Heart left ventricle (tissue), 16 donors: ENCODE measurements around the gene MAP4K4. TPM values are rescaled to one million over a fixed set of nuclear protein-coding genes. Genes with fewer than 3 reads are reported as not detected.
A peak's percentile ranks its signal among the peaks of the same experiment; 100 is the strongest.

Experiments used
- ATAC-seq, 4 donors: fragments of 200-7000 bp; cut with Tn5 transposase; one replicate each; pipeline ENCODE4 v1.9.1; 2020 to 2022; ENCODE audit warnings: moderate library complexity in 4 of 4, mild to moderate bottlenecking in 3 of 4, moderate number of reproducible peaks in 1 of 4
- DNase-seq, 5 donors: peaks; one replicate each; pipeline ENCODE4 v3.0.0-alpha.2; 2020
- H3K27ac ChIP-seq, 12 donors: fragments of 200-600 bp; sonication (generic) in 4 of 12; one replicate each; pipeline versions ENCODE4 v1.5.0 to v1.8.0; 2016 to 2022; ENCODE audit warnings: mild to moderate bottlenecking in 2 of 12
- H3K27me3 ChIP-seq, 9 donors: fragments of 200-600 bp; sonication (generic) in 2 of 9; one replicate each; pipeline versions ENCODE4 v1.5.1 to v1.8.0; 2016 to 2022; ENCODE audit warnings: mild to moderate bottlenecking in 3 of 9
- H3K36me3 ChIP-seq, 9 donors: fragments of 200-600 bp; sonication (generic) in 2 of 9; one replicate each; pipeline versions ENCODE4 v1.5.0 to v1.8.0; 2018 to 2022; ENCODE audit warnings: mild to moderate bottlenecking in 2 of 9
- H3K4me1 ChIP-seq, 12 donors: fragments of 200-600 bp; sonication (generic) in 4 of 12; one replicate each; pipeline versions ENCODE4 v1.5.0 to v1.8.0; 2016 to 2022; ENCODE audit warnings: mild to moderate bottlenecking in 3 of 12
- H3K4me3 ChIP-seq, 12 donors: fragments of 200-600 bp; sonication (generic) in 4 of 12; one replicate each; pipeline versions ENCODE4 v1.5.0 to v1.8.0; 2017 to 2022; ENCODE audit warnings: mild to moderate bottlenecking in 9 of 12, moderate library complexity in 4 of 12
- H3K9me3 ChIP-seq, 12 donors: fragments of 200-600 bp; sonication (generic) in 4 of 12; one replicate each; pipeline versions ENCODE4 v1.5.0 to v1.8.0; 2016 to 2022; ENCODE audit warnings: mild to moderate bottlenecking in 1 of 12
- POLR2A ChIP-seq, 2 donors: fragments of 450-650 bp; IDR thresholded peaks; one replicate each; pipeline ENCODE4 v1.6.1; 2017; ENCODE audit warnings: antibody characterized with exemption in 2 of 2, mild to moderate bottlenecking in 2 of 2, moderate library complexity in 2 of 2
- WGBS, 4 donors: extraction: QIAGEN DNeasy Blood & Tissue Kit in 2 of 4; methylation state at CpG; one replicate each; pipeline versions ENCODE4 v1.1.5 to v1.1.7; 2013 to 2018; 5-methylcytosine and 5-hydroxymethylcytosine counted together
- intact Hi-C, 10 donors: fragments of 100-400 bp; cut with DNase I; formaldehyde crosslinking; loops; one replicate each; pipeline versions ENCODE4 v1.11.1 to v1.14.2; 2022
- polyA plus RNA-seq, 2 donors: library from polyadenylated mRNA; stranded (reverse); fragments of 200-250 nt; gene quantifications; one replicate each; pipeline ENCODE4 v1.2.3, GENCODE V29; 2013
- total RNA-seq, 9 donors: library from RNA; depleted of rRNA in 2 of 9; stranded (reverse); fragments of >200 nt in 2 of 9; fragmentation: NEBNext Ultra II Directional in 3 of 9; extraction: Animal tissue kit (Norgen Biotek cat#: 25700) in 3 of 9; gene quantifications; one replicate each; pipeline versions ENCODE4 v1.1.0 to v1.2.4, GENCODE V29; 2016 to 2023
- TF ChIP-seq, protein P1 (sequence below), 12 donors: fragments of 200-600 bp; sonication (generic) in 4 of 12; IDR thresholded peaks; one replicate each; pipeline versions ENCODE4 v1.5.0 to v1.8.0; 2018 to 2022; ENCODE audit warnings: antibody characterized with exemption in 12 of 12, mild to moderate bottlenecking in 5 of 12
- donor health status: ischemic (EF 13 %, LVEDD 7.1; RV severe dilation, severe dysfunction).
- donor health status: healthy with polysubstance abuse.
- donor health status: DM: no; HTN: yes; CAD: no.
- donor health status: DM: no; HTN: no; CAD: no.
- donor health status: ischemic (EF 25% LVEDD 6.9; RV normal size, moderate dysfunction).
- donor health status: ischemic (EF 25% LVEDD 5.7; RV mildly dilated, moderate dysfunction).
- donor health status: healthy.
- donor health status: DM: yes; HTN: yes; CAD: no.
- donor health status: ischemic (EF 35%, LVEDD 5.7; RV mildly dilated, moderate dysfunction).
- donor health status: nonischemic (EF 11% LVEDD 7.7; RV severe dilation, severe dysfunction).
- donor health status: DM: yes; HTN: yes; CAD: no.
- donor health status: PGD.
- donor health status: ischemic (EF 29% LVEDD 5.4; RV normal size, mild dysfunction).
- donor health status: nonischemic (EF 23%, LVEDD 6.1; RV moderate dilation, normal function).

MAP4K4 gene
- total and polyA plus RNA-seq, 11 donors: 52.7 to 192 (median 114) TPM

DNA sequence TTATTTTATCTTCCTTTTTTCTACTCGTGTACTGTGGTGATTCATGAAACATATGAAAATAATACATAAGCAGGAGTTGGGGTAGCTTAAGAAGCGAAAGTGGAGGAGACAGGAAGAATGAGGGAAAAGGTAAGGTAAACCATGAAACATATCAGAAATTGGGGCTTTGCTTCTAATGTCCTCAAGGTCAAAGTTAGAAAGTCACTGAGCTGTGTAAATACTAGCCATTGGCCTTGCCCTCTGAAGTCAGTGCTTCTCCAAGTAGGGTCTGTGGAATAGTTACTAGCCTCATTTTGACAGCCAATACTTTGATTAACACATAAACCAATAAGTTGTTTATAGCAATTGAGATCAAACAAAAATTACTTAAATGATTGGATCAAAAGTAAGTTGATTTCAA is 117.2 kb downstream of the MAP4K4 start:
- no peaks in the 10 kb centered on the region for H3K9me3 ChIP-seq
- peaks cover 8 to 84% (median 67%) of the 10 kb centered on the region in 12 donors for H3K4me1 ChIP-seq
- no peak for ATAC-seq
- intact Hi-C loops: loop anchor here in 1 of 10 donors (5.0 kb wide), 1 partner anchor 37 kb away; no protein-coding TSS in a partner anchor
- DNase-seq: no peak
- H3K4me3 ChIP-seq: no peak overlapping the region
- WGBS, 4 donors: 79 to 89% (median 88%) methylated on average over 2 of the region's 2 CpGs
- no peak overlapping the region for H3K27ac ChIP-seq
- H3K27me3 ChIP-seq: no peaks in the 10 kb centered on the region
- no peak for TF ChIP-seq POLR2A (IDR thresholded peaks at IDR 0.05)
- TF ChIP-seq, protein P1, sequence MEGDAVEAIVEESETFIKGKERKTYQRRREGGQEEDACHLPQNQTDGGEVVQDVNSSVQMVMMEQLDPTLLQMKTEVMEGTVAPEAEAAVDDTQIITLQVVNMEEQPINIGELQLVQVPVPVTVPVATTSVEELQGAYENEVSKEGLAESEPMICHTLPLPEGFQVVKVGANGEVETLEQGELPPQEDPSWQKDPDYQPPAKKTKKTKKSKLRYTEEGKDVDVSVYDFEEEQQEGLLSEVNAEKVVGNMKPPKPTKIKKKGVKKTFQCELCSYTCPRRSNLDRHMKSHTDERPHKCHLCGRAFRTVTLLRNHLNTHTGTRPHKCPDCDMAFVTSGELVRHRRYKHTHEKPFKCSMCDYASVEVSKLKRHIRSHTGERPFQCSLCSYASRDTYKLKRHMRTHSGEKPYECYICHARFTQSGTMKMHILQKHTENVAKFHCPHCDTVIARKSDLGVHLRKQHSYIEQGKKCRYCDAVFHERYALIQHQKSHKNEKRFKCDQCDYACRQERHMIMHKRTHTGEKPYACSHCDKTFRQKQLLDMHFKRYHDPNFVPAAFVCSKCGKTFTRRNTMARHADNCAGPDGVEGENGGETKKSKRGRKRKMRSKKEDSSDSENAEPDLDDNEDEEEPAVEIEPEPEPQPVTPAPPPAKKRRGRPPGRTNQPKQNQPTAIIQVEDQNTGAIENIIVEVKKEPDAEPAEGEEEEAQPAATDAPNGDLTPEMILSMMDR (IDR thresholded peaks at IDR 0.05): no peak
- no peaks in the 10 kb centered on the region for H3K36me3 ChIP-seq

DNA sequence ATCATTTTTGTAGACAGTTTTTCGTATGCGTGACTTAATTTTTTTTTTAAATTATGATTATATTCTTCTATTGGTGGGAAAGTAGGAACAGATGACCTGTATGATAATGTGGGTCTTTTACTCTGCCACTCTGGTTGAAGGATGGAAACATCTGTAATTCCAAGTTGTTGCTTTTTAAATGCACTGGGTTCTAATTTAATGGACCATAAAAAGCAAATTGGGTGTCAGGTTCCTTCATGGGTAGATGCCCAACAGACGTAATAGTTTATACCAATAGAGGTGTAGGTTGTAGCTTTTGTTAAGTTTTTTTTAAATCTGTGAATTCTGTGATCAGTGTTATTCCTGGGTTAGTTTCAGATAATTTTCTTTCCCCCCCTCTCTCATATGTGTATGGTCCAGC is 117.6 kb downstream of the MAP4K4 start:
- no peak overlapping the region for H3K4me3 ChIP-seq
- H3K4me1 ChIP-seq: peaks cover 9 to 83% (median 70%) of the 10 kb centered on the region in 12 donors
- no peaks in the 10 kb centered on the region for H3K27me3 ChIP-seq
- H3K36me3 ChIP-seq: no peaks in the 10 kb centered on the region
- DNase-seq (no peak), ATAC-seq (no peak)
- H3K9me3 ChIP-seq: no peaks in the 10 kb centered on the region
- TF ChIP-seq, protein P1 (IDR thresholded peaks at IDR 0.05): no peak
- no peak for TF ChIP-seq POLR2A (IDR thresholded peaks at IDR 0.05)
- 94 to 98% (median 97%) methylated on average over 3 of the region's 3 CpGs for WGBS, 4 donors
- intact Hi-C loops: loop anchor here in 1 of 10 donors (5.0 kb wide), 1 partner anchor 38 kb away; no protein-coding TSS in a partner anchor
- no peak overlapping the region for H3K27ac ChIP-seq

DNA sequence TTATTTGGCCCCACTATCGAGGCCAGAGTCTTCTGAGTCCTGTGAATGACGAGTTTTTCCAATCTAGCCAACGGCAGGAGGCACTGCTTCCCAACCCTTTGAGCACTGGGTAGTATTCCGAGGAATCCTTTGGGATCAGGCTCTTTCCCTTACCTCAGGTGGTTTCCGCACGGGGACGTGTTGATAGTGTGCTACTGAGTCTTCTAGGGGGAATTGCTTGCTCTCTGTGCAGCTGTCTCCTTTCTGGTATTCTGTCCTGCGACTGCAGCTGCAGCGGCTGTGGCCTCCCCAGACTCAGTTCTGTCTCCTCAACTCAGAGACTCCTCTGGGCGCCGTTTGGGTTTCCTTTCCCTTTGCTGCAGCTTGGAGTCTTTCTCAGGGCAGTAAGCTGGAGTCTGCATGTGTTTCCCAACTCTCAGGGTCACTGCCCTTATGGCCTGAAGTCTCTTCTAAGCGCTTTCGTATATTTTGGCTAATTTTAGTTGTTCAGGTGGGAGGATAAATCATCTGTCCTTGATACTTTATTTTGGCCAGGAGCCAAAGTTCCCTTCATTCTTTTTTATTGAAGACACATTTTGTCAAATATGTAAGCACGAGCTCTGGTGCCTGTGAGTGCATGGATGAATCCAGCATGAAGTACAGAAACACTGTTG is 118.4 kb downstream of the MAP4K4 start:
- Histone ChIP-seq H3K27me3 (no peaks in the 10 kb centered on the region), H3K27ac (peak overlapping the region in 4 of 12 donors; percentile 0 to 42 (median 24)), H3K36me3 (no peaks in the 10 kb centered on the region), H3K4me3 (no peak overlapping the region), H3K4me1 (peaks cover 9 to 89% (median 77%) of the 10 kb centered on the region in 12 donors), H3K9me3 (no peaks in the 10 kb centered on the region)
- intact Hi-C loops: loop anchor here in 1 of 10 donors (5.0 kb wide), 1 partner anchor 39 kb away; no protein-coding TSS in a partner anchor
- DNase-seq (peak in 2 of 5 donors; percentile 24 to 45), ATAC-seq (peak in 3 of 4 donors; percentile 16 to 39 (median 34))
- no peak for TF ChIP-seq POLR2A (IDR thresholded peaks at IDR 0.05)
- TF ChIP-seq, protein P1 (IDR thresholded peaks at IDR 0.05): no peak
- WGBS, 4 donors: 49 to 54% (median 51%) methylated on average over 14 of the region's 14 CpGs

DNA sequence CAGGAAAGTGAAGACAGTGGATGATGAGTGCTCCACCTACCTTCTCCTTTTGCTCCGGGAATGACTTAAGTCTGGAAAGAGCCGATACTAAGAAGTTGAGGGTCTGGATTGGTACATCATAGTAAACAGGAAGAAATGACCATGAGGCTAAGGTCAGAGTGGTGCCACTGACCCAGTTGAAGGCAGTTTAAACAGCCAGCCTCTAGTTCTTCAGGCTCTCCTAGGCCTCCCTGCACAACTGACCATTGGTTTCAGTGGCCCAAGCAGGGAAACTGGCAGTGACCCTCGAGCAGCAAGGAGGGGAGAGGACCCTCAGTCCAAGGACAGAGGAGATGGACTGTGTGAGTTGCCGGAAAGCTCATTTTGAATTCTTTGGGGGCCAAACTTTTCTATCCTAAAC is 119.1 kb downstream of the MAP4K4 start:
- TF ChIP-seq POLR2A (IDR thresholded peaks at IDR 0.05): no peak
- TF ChIP-seq, protein P1 (IDR thresholded peaks at IDR 0.05): no peak
- intact Hi-C loops: loop anchor here in 1 of 10 donors (5.0 kb wide), 1 partner anchor 39 kb away; no protein-coding TSS in a partner anchor
- DNase-seq (no peak), ATAC-seq (no peak)
- no peaks in the 10 kb centered on the region for H3K27me3 ChIP-seq
- peak overlapping the region in 3 of 12 donors; percentile 17 to 42 (median 31) for H3K27ac ChIP-seq
- WGBS, 4 donors: 72 to 79% (median 76%) methylated on average over 4 of the region's 4 CpGs
- peaks cover 9 to 93% (median 79%) of the 10 kb centered on the region in 12 donors for H3K4me1 ChIP-seq
- H3K36me3 ChIP-seq: no peaks in the 10 kb centered on the region
- no peak overlapping the region for H3K4me3 ChIP-seq
- no peaks in the 10 kb centered on the region for H3K9me3 ChIP-seq
